H9 (cell line): ENCODE data around the gene RASSF3. TPM values are rescaled to one million over a fixed set of nuclear protein-coding genes. Genes with fewer than 3 reads are reported as not detected.

Experiments used
- DNase-seq: peaks from one replicate; pipeline ENCODE4 v3.0.0-alpha.2; 2017
- H2AFZ ChIP-seq: one replicate; pipeline ENCODE4 v1.6.1; 2013; ENCODE audit warnings: mild to moderate bottlenecking, low read length, control low read depth, moderate library complexity
- H2AK5ac ChIP-seq: 2 replicates; pipeline ENCODE4 v1.6.1; 2013; ENCODE audit warnings: low read length, control low read depth, mixed read lengths; ENCODE audit not compliant: insufficient read length
- H2BK120ac ChIP-seq: one replicate; pipeline ENCODE4 v1.6.1; 2013; ENCODE audit warnings: low read depth, mild to moderate bottlenecking, low read length, control low read depth, inconsistent platforms; ENCODE audit not compliant: poor library complexity, severe bottlenecking
- H2BK12ac ChIP-seq: 2 replicates; pipeline ENCODE4 v1.6.1; 2013; ENCODE audit warnings: low read length, control low read depth, mixed read lengths, low read depth; ENCODE audit not compliant: insufficient read length
- H2BK15ac ChIP-seq: 2 replicates; pipeline ENCODE4 v1.6.1; 2013; ENCODE audit warnings: low read depth, low read length, control low read depth
- H2BK20ac ChIP-seq: one replicate; pipeline ENCODE4 v1.6.1; 2013; ENCODE audit warnings: low read depth, mild to moderate bottlenecking, low read length, control low read depth, inconsistent platforms; ENCODE audit not compliant: poor library complexity, severe bottlenecking
- H2BK5ac ChIP-seq: 2 replicates; pipeline ENCODE4 v1.6.1; 2013; ENCODE audit warnings: low read length, control low read depth, mixed read lengths; ENCODE audit not compliant: insufficient read length
- H3K14ac ChIP-seq: 2 replicates; pipeline ENCODE4 v1.6.1; 2013; ENCODE audit warnings: low read length, control low read depth; ENCODE audit not compliant: insufficient read depth
- H3K18ac ChIP-seq: 2 replicates; pipeline ENCODE4 v1.6.1; 2013; ENCODE audit warnings: low read depth, mild to moderate bottlenecking, mixed read lengths, low read length, control low read depth; ENCODE audit not compliant: insufficient read length
- H3K23ac ChIP-seq: 2 replicates; pipeline ENCODE4 v1.6.1; 2013; ENCODE audit warnings: low read length, control low read depth, mixed read lengths, low read depth; ENCODE audit not compliant: insufficient read length
- H3K23me2 ChIP-seq: 2 replicates; pipeline ENCODE4 v1.6.1; 2013; ENCODE audit warnings: low read depth, mild to moderate bottlenecking, mixed read lengths, low read length, control low read depth; ENCODE audit not compliant: insufficient read length, poor library complexity, severe bottlenecking
- H3K27ac ChIP-seq: 2 replicates; pipeline ENCODE4 v1.5.1; 2013; ENCODE audit warnings: low read length, control low read depth, mixed read lengths, low read depth; ENCODE audit not compliant: insufficient read length
- H3K27me3 ChIP-seq: 2 replicates; pipeline ENCODE4 v1.6.1; 2013; ENCODE audit warnings: low read length, control low read depth, inconsistent platforms; ENCODE audit not compliant: insufficient read depth
- H3K4ac ChIP-seq: 2 replicates; pipeline ENCODE4 v1.6.1; 2013; ENCODE audit warnings: low read depth, mild to moderate bottlenecking, control low read depth, inconsistent platforms, low read length, moderate library complexity
- H3K4me1 ChIP-seq: 2 replicates; pipeline ENCODE4 v1.6.1; 2013; ENCODE audit warnings: low read length, control low read depth, inconsistent platforms; ENCODE audit not compliant: insufficient read depth
- H3K4me2 ChIP-seq: 2 replicates; pipeline ENCODE4 v1.6.1; 2013; ENCODE audit warnings: low read length, control low read depth, mixed read lengths; ENCODE audit not compliant: insufficient read length, insufficient read depth
- H3K56ac ChIP-seq: 2 replicates; pipeline ENCODE4 v1.6.1; 2013; ENCODE audit warnings: low read depth, mild to moderate bottlenecking, mixed read lengths, low read length, control low read depth; ENCODE audit not compliant: insufficient read length
- H3K79me1 ChIP-seq: 2 replicates; pipeline ENCODE4 v1.6.1; 2013; ENCODE audit warnings: low read depth, mild to moderate bottlenecking, moderate library complexity, low read length, control low read depth, inconsistent platforms; ENCODE audit not compliant: insufficient read depth, poor library complexity, severe bottlenecking
- H3K79me2 ChIP-seq: 2 replicates; pipeline ENCODE4 v1.6.1; 2013; ENCODE audit warnings: low read length, control low read depth, inconsistent platforms; ENCODE audit not compliant: insufficient read depth
- H3K9ac ChIP-seq: 2 replicates; pipeline ENCODE4 v1.6.1; 2013; ENCODE audit warnings: low read length, control low read depth, mixed read lengths; ENCODE audit not compliant: insufficient read length; ENCODE audit errors: extremely low read depth
- H3K9me3 ChIP-seq: one replicate; pipeline ENCODE4 v1.6.1; 2013; ENCODE audit warnings: low read depth, low read length, inconsistent platforms; ENCODE audit not compliant: control insufficient read depth
- H3T11ph ChIP-seq: one replicate; pipeline ENCODE4 v1.6.1; 2013; ENCODE audit warnings: mild to moderate bottlenecking, low read length, control low read depth, inconsistent platforms
- H4K20me1 ChIP-seq: one replicate; pipeline ENCODE4 v1.6.1; 2013; ENCODE audit not compliant: control insufficient read depth, insufficient read length, insufficient read depth
- H4K5ac ChIP-seq: 2 replicates; pipeline ENCODE4 v1.6.1; 2013; ENCODE audit warnings: low read depth, mild to moderate bottlenecking, mixed read lengths, low read length, control low read depth; ENCODE audit not compliant: insufficient read length
- H4K8ac ChIP-seq: replicated peaks from 2 replicates; pipeline ENCODE4 v1.6.1; 2013; ENCODE audit warnings: low read length, control low read depth, mixed read lengths, low read depth; ENCODE audit not compliant: insufficient read length
- H4K91ac ChIP-seq: 2 replicates; pipeline ENCODE4 v1.6.1; 2013; ENCODE audit warnings: low read depth, mild to moderate bottlenecking, moderate library complexity, mixed read lengths, low read length, control low read depth; ENCODE audit not compliant: insufficient read length
- H3K27ac Mint-ChIP-seq, 3 experiments: 2 replicates in 2 of 3; 3 replicates in 1 of 3; pipeline ENCODE4 v1.8.0; 2020 to 2021; ENCODE audit warnings: mixed read lengths in 3 of 3, mild to moderate bottlenecking in 1 of 3, moderate library complexity in 1 of 3
- H3K27me3 Mint-ChIP-seq: 2 replicates; pipeline ENCODE4 v1.8.0; 2021; ENCODE audit warnings: low read depth, mild to moderate bottlenecking, moderate library complexity, mixed read lengths
- H3K36me3 Mint-ChIP-seq, 3 experiments: 2 replicates in 2 of 3; 3 replicates in 1 of 3; pipeline ENCODE4 v1.8.0; 2020 to 2021; ENCODE audit warnings: low read depth in 3 of 3, mixed read lengths in 3 of 3; ENCODE audit not compliant: insufficient read depth in 1 of 3
- H3K4me1 Mint-ChIP-seq, 2 experiments: 2 replicates each; pipeline ENCODE4 v1.8.0; 2020; ENCODE audit warnings: mixed read lengths in 2 of 2
- H3K4me3 Mint-ChIP-seq, 2 experiments: 2 replicates in 1 of 2; 3 replicates in 1 of 2; pipeline ENCODE4 v1.8.0; 2020 to 2021; ENCODE audit warnings: mild to moderate bottlenecking in 2 of 2, mixed read lengths in 2 of 2, moderate library complexity in 1 of 2
- H3K9me3 Mint-ChIP-seq, 2 experiments: 2 replicates in 1 of 2; 3 replicates in 1 of 2; pipeline ENCODE4 v1.8.0; 2020; ENCODE audit warnings: mild to moderate bottlenecking in 2 of 2, mixed read lengths in 2 of 2, moderate library complexity in 1 of 2
- CTCF ChIP-seq: fragments of 200-600 bp; sonication (generic); conservative IDR thresholded peaks from 3 replicates; pipeline ENCODE4 v1.8.0; 2021; ENCODE audit warnings: antibody characterized with exemption, mild to moderate bottlenecking
- WGBS: extraction: QIAGEN DNeasy Blood & Tissue Kit; methylation state at CpG from one replicate; pipeline ENCODE4 v1.1.7; 2013; ENCODE audit warnings: missing lambda C conversion rate, low lambda C conversion rate, mixed read lengths; ENCODE audit not compliant: insufficient read length; ENCODE audit errors: extremely low coverage; 5-methylcytosine and 5-hydroxymethylcytosine counted together
- total RNA-seq: library from RNA; stranded (reverse); gene quantifications from 2 replicates; pipeline ENCODE4 v1.2.1, GENCODE V29; 2021

RASSF3 gene
- total RNA-seq, 1 experiment from 2014 or later, result 45.1 TPM

GRCh38 chr12:64742416-64742815 is 132.1 kb downstream of the RASSF3 start:
- Histone ChIP-seq H3K23ac (no peak overlapping the region), H3T11ph (no peak overlapping the region), H3K23me2 (no peaks in the 10 kb centered on the region), H2BK5ac (no peak overlapping the region), H3K18ac (no peak overlapping the region), H3K9ac (no peak overlapping the region), H4K8ac (no peak overlapping the region), H2BK12ac (no peak overlapping the region), H3K79me1 (no peaks in the 10 kb centered on the region), H3K4me1 (no peaks in the 10 kb centered on the region), H3K27ac (no peak overlapping the region), H3K56ac (no peak overlapping the region), H2BK15ac (no peak overlapping the region), H4K5ac (no peak overlapping the region), H2BK120ac (no peak overlapping the region), H3K4me2 (no peak overlapping the region), H3K79me2 (no peaks in the 10 kb centered on the region), H3K27me3 (no peaks in the 10 kb centered on the region), H2AK5ac (no peak overlapping the region), H2AFZ (no peak overlapping the region), H2BK20ac (no peak overlapping the region), H3K4ac (no peak overlapping the region), H3K9me3 (no peaks in the 10 kb centered on the region), H4K91ac (no peak overlapping the region), H4K20me1 (no peaks in the 10 kb centered on the region), H3K14ac (no peak overlapping the region)
- H3K36me3 Mint-ChIP-seq, result peaks cover 18 to 81% (median 71%) of the 10 kb centered on the region in 3 experiments; a peak in 6 of 7 replicates
- H3K4me1 Mint-ChIP-seq, result no peaks in the 10 kb centered on the region
- H3K27ac Mint-ChIP-seq, result no peak overlapping the region
- DNase-seq, result no peak
- WGBS, result no CpG with 5 or more reads among the region's 3 CpGs
- no peak overlapping the region for H3K4me3 Mint-ChIP-seq
- no peaks in the 10 kb centered on the region for H3K27me3 Mint-ChIP-seq
- no peak for TF ChIP-seq CTCF
- H3K9me3 Mint-ChIP-seq, result no peaks in the 10 kb centered on the region
